GM10248 (cell line): ENCODE results near the gene TPSG1.
"Not testable (repeated sequence)": the region's sequence is repeated elsewhere in the genome, so short reads cannot be mapped to it uniquely, and the experiment has no call there.

Experiments
- CTCF ChIA-PET: fragments of 300-600 bp; sonication (Branson Sonifier 250); formaldehyde crosslinking; extraction: SDS; loops from one replicate; lab custom pipeline; 2021; ENCODE audit warnings: antibody characterized with exemption; lab: Yijun Ruan, JAX
- POLR2A ChIA-PET: fragments of 350-650 bp; sonication (Branson Sonifier 250); formaldehyde crosslinking; extraction: SDS; loops from one replicate; lab custom pipeline; 2020; ENCODE audit warnings: antibody characterized with exemption; lab: Yijun Ruan, JAX
- DNase-seq: peaks from one replicate; pipeline ENCODE4 v3.0.0; 2012; ENCODE audit errors: extremely low spot score
- TF ChIP-seq, protein P1 (sequence below): IDR thresholded peaks from 2 replicates; pipeline ENCODE4 v1.5.1; 2012; ENCODE audit warnings: mild to moderate bottlenecking, low read depth; ENCODE audit errors: extremely low read depth, missing control alignments, control extremely low read depth

TPSG1 gene

DNA sequence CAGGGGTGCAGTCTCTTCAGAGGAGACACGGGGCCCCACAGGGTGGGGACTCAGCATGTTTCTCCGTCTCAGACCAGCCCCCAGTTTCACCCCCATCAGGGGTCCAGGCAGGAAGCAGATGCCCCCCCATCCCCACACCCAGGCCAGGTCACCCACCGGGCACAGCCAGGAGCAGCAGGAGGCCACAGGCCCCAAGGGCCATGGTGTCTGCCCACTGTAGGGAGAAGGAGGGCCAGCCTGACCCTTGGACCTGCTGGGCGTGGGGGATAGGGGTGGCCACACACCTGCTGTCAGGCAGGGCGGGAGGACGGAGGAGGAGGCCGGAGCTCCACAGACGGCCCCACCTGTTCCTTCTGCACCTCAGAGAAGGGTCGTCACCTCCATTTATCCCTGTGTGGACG is at the start of gene TPSG1:
TPSG1 (minus strand) TSS at position 218 of the 401 bp plus-strand sequence; CDS start at position 202, 16 bp downstream.
- ChIA-PET POLR2A (no interaction called here), CTCF (no interaction called here)
- TF ChIP-seq, protein P1, sequence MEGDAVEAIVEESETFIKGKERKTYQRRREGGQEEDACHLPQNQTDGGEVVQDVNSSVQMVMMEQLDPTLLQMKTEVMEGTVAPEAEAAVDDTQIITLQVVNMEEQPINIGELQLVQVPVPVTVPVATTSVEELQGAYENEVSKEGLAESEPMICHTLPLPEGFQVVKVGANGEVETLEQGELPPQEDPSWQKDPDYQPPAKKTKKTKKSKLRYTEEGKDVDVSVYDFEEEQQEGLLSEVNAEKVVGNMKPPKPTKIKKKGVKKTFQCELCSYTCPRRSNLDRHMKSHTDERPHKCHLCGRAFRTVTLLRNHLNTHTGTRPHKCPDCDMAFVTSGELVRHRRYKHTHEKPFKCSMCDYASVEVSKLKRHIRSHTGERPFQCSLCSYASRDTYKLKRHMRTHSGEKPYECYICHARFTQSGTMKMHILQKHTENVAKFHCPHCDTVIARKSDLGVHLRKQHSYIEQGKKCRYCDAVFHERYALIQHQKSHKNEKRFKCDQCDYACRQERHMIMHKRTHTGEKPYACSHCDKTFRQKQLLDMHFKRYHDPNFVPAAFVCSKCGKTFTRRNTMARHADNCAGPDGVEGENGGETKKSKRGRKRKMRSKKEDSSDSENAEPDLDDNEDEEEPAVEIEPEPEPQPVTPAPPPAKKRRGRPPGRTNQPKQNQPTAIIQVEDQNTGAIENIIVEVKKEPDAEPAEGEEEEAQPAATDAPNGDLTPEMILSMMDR, result no peak

DNA sequence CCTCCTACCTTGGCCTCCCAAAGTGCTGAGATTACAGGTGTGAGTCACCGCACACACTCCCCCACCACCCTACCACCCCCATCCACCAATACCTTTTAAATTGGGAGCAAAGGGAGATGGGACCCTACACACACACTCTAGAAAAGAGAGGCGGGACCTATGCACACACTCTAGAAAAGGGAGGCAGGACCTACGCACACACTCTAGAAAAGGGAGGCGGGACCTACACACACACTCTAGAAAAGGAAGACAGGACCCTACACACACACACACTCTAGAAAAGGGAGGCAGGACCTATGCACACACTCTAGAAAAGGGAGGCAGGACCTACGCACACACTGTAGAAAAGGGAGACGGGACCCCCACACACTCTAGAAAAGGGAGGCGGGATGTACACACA is 49.7 kb upstream of the TPSG1 start:
- TF ChIP-seq, protein P1, result no peak
- POLR2A ChIA-PET, result no interaction called here
- DNase-seq, result no peak
- CTCF ChIA-PET, result no interaction called here

More for the DNA sequence above, at the start of gene TPSG1:
- no peak for DNase-seq

GRCh38 chr16:1273816-1274215 is 48.7 kb upstream of the TPSG1 start:
- DNase-seq, result no peak
- CTCF ChIA-PET, result no interaction called here
- POLR2A ChIA-PET, result no interaction called here
- TF ChIP-seq, protein P1, result no peak

GRCh38 chr16:1272453-1273198 is 47.6 kb upstream of the TPSG1 start:
- POLR2A ChIA-PET, result no interaction called here
- no peak for DNase-seq
- TF ChIP-seq, protein P1, result no peak
- CTCF ChIA-PET, result no interaction called here

GRCh38 chr16:1271724-1272413 is 46.8 kb upstream of the TPSG1 start:
- CTCF ChIA-PET, DNase-seq, POLR2A ChIA-PET: not testable (repeated sequence)

DNA sequence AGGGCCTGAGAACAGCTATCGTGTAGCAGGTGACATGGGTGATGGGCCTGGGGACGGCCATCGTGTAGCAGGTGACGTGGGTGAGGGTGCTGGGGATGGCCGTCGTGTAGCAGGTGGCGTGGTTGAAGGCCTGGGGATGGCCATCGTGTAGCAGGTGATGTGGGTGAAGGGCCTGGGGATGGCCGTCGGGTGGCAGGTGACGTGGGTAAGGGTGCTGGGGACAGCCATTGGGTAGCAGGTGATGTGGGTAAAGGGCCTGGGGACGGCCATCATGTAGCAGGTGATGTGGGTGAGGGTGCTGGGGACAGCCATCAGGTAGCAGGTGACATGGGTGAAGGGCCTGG is 46.3 kb upstream of the TPSG1 start:
- no peak for DNase-seq
- ChIA-PET CTCF (no interaction called here), POLR2A (no interaction called here)
- TF ChIP-seq, protein P1, result no peak

GRCh38 chr16:1269418-1269817 is 44.4 kb upstream of the TPSG1 start:
- POLR2A ChIA-PET, CTCF ChIA-PET, DNase-seq: not testable (repeated sequence)
